H1 (cell line): ENCODE data around the gene VASP. TPM values are rescaled to one million over a fixed set of nuclear protein-coding genes. Genes with fewer than 3 reads are reported as not detected.

Experiments
- CTCF ChIA-PET: fragments of 300-600 bp; sonication (Branson Sonifier 250); formaldehyde crosslinking; loops from one replicate; lab custom pipeline; 2021; ENCODE audit not compliant: partially characterized antibody; lab: Charles Lee
- POLR2A ChIA-PET: fragments of 300-600 bp; sonication (Branson Sonifier 250); formaldehyde crosslinking; loops from one replicate; lab custom pipeline; 2021; ENCODE audit warnings: inconsistent platforms; ENCODE audit not compliant: partially characterized antibody; lab: Charles Lee
- DNase-seq, 2 experiments: peaks; one replicate each; pipeline versions ENCODE4 v3.0.0 to v3.0.0-alpha.2; 2010 to 2022; ENCODE audit warnings: low spot score in 2 of 2, low read depth in 1 of 2, mixed read lengths in 1 of 2
- FAIRE-seq: peaks from 2 replicates; lab custom pipeline; 2011; peaks lifted over from hg19 to GRCh38; lab: Jason Lieb, UNC
- H2AFZ ChIP-seq: 2 replicates; pipeline ENCODE4 v1.8.1; 2012; ENCODE audit warnings: low read length, inconsistent platforms
- H2AK5ac ChIP-seq: 2 replicates; pipeline ENCODE4 v1.6.1; 2013; ENCODE audit warnings: low read depth, low read length
- H2BK120ac ChIP-seq: replicated peaks from 2 replicates; pipeline ENCODE3; 2013; ENCODE audit warnings: low read depth, low read length, inconsistent platforms
- H2BK12ac ChIP-seq: 2 replicates; pipeline ENCODE4 v1.6.1; 2013; ENCODE audit warnings: low read depth, low read length
- H2BK15ac ChIP-seq: 2 replicates; pipeline ENCODE4 v1.6.1; 2013; ENCODE audit warnings: low read length
- H2BK20ac ChIP-seq: 2 replicates; pipeline ENCODE4 v1.6.1; 2013; ENCODE audit warnings: low read length
- H2BK5ac ChIP-seq: 2 replicates; pipeline ENCODE4 v1.6.1; 2013; ENCODE audit warnings: low read depth, low read length
- H3K14ac ChIP-seq: 2 replicates; pipeline ENCODE4 v1.6.1; 2013; ENCODE audit warnings: inconsistent platforms; ENCODE audit not compliant: insufficient read length
- H3K18ac ChIP-seq: 2 replicates; pipeline ENCODE4 v1.6.1; 2013; ENCODE audit warnings: low read length; ENCODE audit errors: extremely low read depth
- H3K23ac ChIP-seq: 2 replicates; pipeline ENCODE4 v1.6.1; 2013; ENCODE audit warnings: inconsistent platforms; ENCODE audit not compliant: insufficient read length
- H3K23me2 ChIP-seq: 2 replicates; pipeline ENCODE4 v1.6.1; 2013; ENCODE audit warnings: low read depth, low read length
- H3K27ac ChIP-seq: 2 replicates; pipeline ENCODE4 v1.6.1; 2011; ENCODE audit warnings: low read depth, low read length, inconsistent platforms
- H3K27me3 ChIP-seq, 4 experiments: replicated peaks in 1 of 4; 1 replicate in 1 of 4; 2 replicates in 3 of 4; pipeline versions ENCODE4 v1.6.1 to v1.8.1; 2011 to 2013; ENCODE audit warnings: low read length in 3 of 4, mild to moderate bottlenecking in 3 of 4, inconsistent platforms in 2 of 4, mixed read lengths in 2 of 4, moderate library complexity in 1 of 4; ENCODE audit not compliant: control insufficient read depth in 3 of 4, insufficient read depth in 3 of 4; ENCODE audit errors: extremely low read depth in 1 of 4
- H3K36me3 ChIP-seq, 4 experiments: 2 replicates each; pipeline versions ENCODE4 v1.6.1 to v1.8.1; 2011 to 2013; ENCODE audit warnings: mild to moderate bottlenecking in 4 of 4, low read length in 3 of 4, moderate library complexity in 2 of 4, control low read depth in 1 of 4, inconsistent platforms in 1 of 4; ENCODE audit not compliant: insufficient read depth in 4 of 4, control insufficient read depth in 2 of 4
- H3K4ac ChIP-seq: replicated peaks from 2 replicates; pipeline ENCODE3; 2013; ENCODE audit warnings: low read length, low read depth, mixed read lengths, inconsistent platforms; ENCODE audit not compliant: insufficient read length
- H3K4me1 ChIP-seq, 4 experiments: replicated peaks in 1 of 4; 1 replicate in 1 of 4; 2 replicates in 3 of 4; pipeline versions ENCODE4 v1.6.1 to v1.8.1; 2011 to 2013; ENCODE audit warnings: low read length in 3 of 4, inconsistent platforms in 2 of 4, mixed read lengths in 1 of 4; ENCODE audit not compliant: insufficient read depth in 4 of 4, control insufficient read depth in 3 of 4
- H3K4me2 ChIP-seq, 2 experiments: 2 replicates each; pipeline versions ENCODE4 v1.6.1 to v1.8.1; 2011 to 2013; ENCODE audit warnings: low read depth in 2 of 2, low read length in 2 of 2, control low read depth in 1 of 2, inconsistent platforms in 1 of 2, mild to moderate bottlenecking in 1 of 2; ENCODE audit not compliant: insufficient read depth in 1 of 2
- H3K4me3 ChIP-seq, 4 experiments: fragments of 200-600, 300-600 bp in 1 of 4; sonication (generic), shearing (Covaris generic), sonication (Bioruptor Twin) in 1 of 4; 2 replicates each; pipeline versions ENCODE4 v1.5.1 to v1.8.1; 2011 to 2016; ENCODE audit warnings: low read length in 4 of 4, low read depth in 3 of 4, control low read depth in 2 of 4, inconsistent platforms in 2 of 4, mild to moderate bottlenecking in 2 of 4, mixed read lengths in 1 of 4, moderate library complexity in 1 of 4; ENCODE audit not compliant: insufficient read depth in 2 of 4; ENCODE audit errors: extremely low read depth in 1 of 4
- H3K56ac ChIP-seq: replicated peaks from 2 replicates; pipeline ENCODE3; 2013; ENCODE audit warnings: low read depth, mild to moderate bottlenecking, mixed read lengths, low read length, inconsistent platforms; ENCODE audit not compliant: insufficient read length
- H3K79me1 ChIP-seq: 2 replicates; pipeline ENCODE4 v1.6.1; 2013; ENCODE audit warnings: low read depth, low read length, control low read depth
- H3K79me2 ChIP-seq, 2 experiments: 2 replicates each; pipeline versions ENCODE4 v1.6.1 to v1.8.1; 2012 to 2013; ENCODE audit warnings: low read length in 2 of 2, mild to moderate bottlenecking in 2 of 2, inconsistent platforms in 1 of 2; ENCODE audit not compliant: insufficient read depth in 2 of 2, control insufficient read depth in 1 of 2
- H3K9ac ChIP-seq, 4 experiments: replicated peaks in 1 of 4; 1 replicate in 1 of 4; 2 replicates in 3 of 4; pipeline versions ENCODE4 v1.6.1 to v1.8.1; 2011 to 2013; ENCODE audit warnings: low read depth in 3 of 4, low read length in 3 of 4, control low read depth in 2 of 4, mild to moderate bottlenecking in 2 of 4, moderate library complexity in 2 of 4, inconsistent platforms in 1 of 4; ENCODE audit errors: extremely low read depth in 1 of 4
- H3K9me3 ChIP-seq, 2 experiments: 2 replicates each; pipeline versions ENCODE4 v1.6.1 to v1.8.1; 2012 to 2013; ENCODE audit warnings: mild to moderate bottlenecking in 2 of 2, moderate library complexity in 2 of 2, control low read depth in 1 of 2, inconsistent platforms in 1 of 2, low read depth in 1 of 2, low read length in 1 of 2, mixed read lengths in 1 of 2; ENCODE audit not compliant: insufficient read depth in 2 of 2
- H4K20me1 ChIP-seq, 2 experiments: replicated peaks in 1 of 2; 2 replicates each; pipeline versions ENCODE3 to v1.8.1; 2011 to 2013; ENCODE audit warnings: inconsistent platforms in 2 of 2, low read length in 2 of 2, mild to moderate bottlenecking in 1 of 2; ENCODE audit not compliant: insufficient read depth in 2 of 2, control insufficient read depth in 1 of 2
- H4K5ac ChIP-seq: 2 replicates; pipeline ENCODE4 v1.6.1; 2013; ENCODE audit warnings: low read length, low read depth, mixed read lengths, inconsistent platforms; ENCODE audit not compliant: insufficient read length
- H4K8ac ChIP-seq: 2 replicates; pipeline ENCODE4 v1.8.0; 2013; ENCODE audit warnings: mild to moderate bottlenecking, moderate library complexity, low read length, inconsistent platforms; ENCODE audit not compliant: insufficient read depth; ENCODE audit errors: extremely low read depth
- H4K91ac ChIP-seq: replicated peaks from 2 replicates; pipeline ENCODE3; 2013; ENCODE audit warnings: low read length, mixed read lengths, inconsistent platforms; ENCODE audit not compliant: insufficient read length
- CBX8 ChIP-seq: fragments of 300-800, 300-1000 bp; sonication (generic); IDR thresholded peaks from 2 replicates; pipeline ENCODE4 v1.7.1; 2016; ENCODE audit warnings: low read depth, low read length, borderline replicate concordance
- CTBP2 ChIP-seq: IDR thresholded peaks from 2 replicates; pipeline ENCODE4 v1.7.0; 2011; ENCODE audit warnings: borderline replicate concordance, mild to moderate bottlenecking, moderate library complexity, mixed read lengths, low read length; ENCODE audit not compliant: insufficient read depth, insufficient read length
- GTF2F1 ChIP-seq: IDR thresholded peaks from 2 replicates; pipeline ENCODE4 v1.6.1; 2012; ENCODE audit warnings: low read depth, low read length, improper control_type of control experiment, borderline replicate concordance
- JUN ChIP-seq: IDR thresholded peaks from 2 replicates; pipeline ENCODE4 v1.6.1; 2011; ENCODE audit warnings: low read depth, mild to moderate bottlenecking, improper control_type of control experiment, low read length
- MAFK ChIP-seq: IDR thresholded peaks from 2 replicates; pipeline ENCODE4 v1.6.1; 2012; ENCODE audit warnings: low read depth, mild to moderate bottlenecking, improper control_type of control experiment, low read length
- PHF8 ChIP-seq: fragments of 200-600 bp; sonication (generic); conservative IDR thresholded peaks from 2 replicates; pipeline ENCODE4 v1.7.1; 2012; ENCODE audit warnings: low read depth, mild to moderate bottlenecking, inconsistent platforms, low read length, moderate library complexity
- WGBS, 2 experiments: shearing (Covaris generic) in 1 of 2; methylation state at CpG; one replicate each; pipeline versions ENCODE4 v1.1.6 to v1.1.7; 2013 to 2015; ENCODE audit warnings: low lambda C conversion rate in 2 of 2, mixed read lengths in 2 of 2, inconsistent platforms in 1 of 2, low coverage in 1 of 2, missing lambda C conversion rate in 1 of 2; ENCODE audit not compliant: insufficient replicate concordance in 2 of 2, insufficient coverage in 1 of 2, insufficient read length in 1 of 2; ENCODE audit errors: extremely low coverage in 1 of 2, missing lambda C conversion rate in 1 of 2; 5-methylcytosine and 5-hydroxymethylcytosine counted together
- polyA plus RNA-seq, 7 experiments: library from polyadenylated mRNA; depleted of rRNA in 3 of 7; stranded (reverse) in 5 of 7; unstranded in 2 of 7; fragments of >200 nt in 5 of 7; fragments of 200-250 nt in 2 of 7; gene quantifications; 1 replicate in 5 of 7; 2 replicates in 1 of 7; 4 replicates in 1 of 7; pipeline versions ENCODE4 v1.2.1 to v1.2.3, GENCODE V29; 2011 to 2013; ENCODE audit warnings: missing spikeins in 2 of 7, mixed read lengths in 2 of 7
- total RNA-seq: library from RNA; stranded (reverse); fragmentation: NEBNext Ultra II Directional; extraction: Animal tissue kit (Norgen Biotek cat#: 25700); gene quantifications from 2 replicates; pipeline ENCODE4 v1.2.1, GENCODE V29; 2021
- TF ChIP-seq, protein P1 (sequence below): IDR thresholded peaks from 2 replicates; pipeline ENCODE4 v1.6.1; 2012; ENCODE audit warnings: inconsistent platforms
- TF ChIP-seq, protein P2 (sequence below): IDR thresholded peaks from 2 replicates; pipeline ENCODE4 v1.6.1; 2011; ENCODE audit warnings: low read depth, mild to moderate bottlenecking, low read length; ENCODE audit not compliant: insufficient read depth

Gene VASP
- total and polyA plus RNA-seq, 2 of the 8 experiments (the other 6 are each of a cell fraction or from before 2014, with no cell fraction given): 89.7 to 135 TPM

DNA sequence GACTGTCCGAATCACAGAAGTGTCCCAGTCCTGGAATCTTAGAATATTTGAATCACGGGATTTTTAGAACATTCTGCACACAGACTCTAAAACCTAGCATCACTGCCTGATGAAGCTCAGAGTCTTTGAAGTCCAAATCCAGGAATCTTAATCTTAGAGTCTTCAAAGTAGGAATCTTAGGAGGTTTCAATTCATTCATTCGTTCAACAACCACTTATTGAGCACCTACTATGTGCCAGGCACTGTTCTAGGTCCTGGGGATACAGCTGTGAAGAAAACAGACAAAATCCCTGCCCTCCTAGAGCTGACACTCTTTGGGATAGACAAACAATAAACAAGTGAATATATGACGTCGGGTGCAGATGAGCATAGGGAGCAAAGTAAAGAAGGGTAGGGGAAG is 12.1 kb upstream of the VASP start:
- Histone ChIP-seq H3K4me2 (no peak overlapping the region; a peak in 1 of 4 replicates), H3K23ac (no peak overlapping the region), H3K56ac (no peak overlapping the region), H2AFZ (no peak overlapping the region), H3K9ac (no peak overlapping the region), H3K27me3 (peaks cover 0 to 10% (median 4%) of the 10 kb centered on the region in 4 experiments; a peak in 3 of 7 replicates), H3K27ac (no peak overlapping the region), H3K79me2 (no peaks in the 10 kb centered on the region), H2AK5ac (no peak overlapping the region), H3K4me3 (no peak overlapping the region), H4K20me1 (peaks cover 0 to 8% of the 10 kb centered on the region in 2 experiments), H2BK15ac (no peak overlapping the region), H4K8ac (no peak overlapping the region), H3K14ac (no peak overlapping the region), H3K4ac (no peak overlapping the region), H2BK20ac (no peak overlapping the region), H3K36me3 (peaks cover 0 to 2% (median 0%) of the 10 kb centered on the region in 4 experiments; a peak in 1 of 8 replicates), H4K5ac (no peak overlapping the region), H3K18ac (no peak overlapping the region), H2BK12ac (no peak overlapping the region), H3K9me3 (no peaks in the 10 kb centered on the region), H4K91ac (no peak overlapping the region), H3K4me1 (peaks cover 0 to 15% (median 12%) of the 10 kb centered on the region in 4 experiments; a peak in 5 of 7 replicates), H3K23me2 (peaks cover 18% of the 10 kb centered on the region; the same call in 1 of the 2 replicates), H2BK5ac (no peak overlapping the region), H2BK120ac (no peak overlapping the region), H3K79me1 (no peaks in the 10 kb centered on the region)
- 85% methylated on average over 5 of the region's 5 CpGs; no CpG with 5 or more reads in 1 of the 2 experiments for WGBS, 2 experiments
- TF ChIP-seq MAFK (no peak), JUN (no peak), CTBP2 (no peak), GTF2F1 (no peak), CBX8 (no peak), PHF8 (no peak)
- TF ChIP-seq, protein P1, sequence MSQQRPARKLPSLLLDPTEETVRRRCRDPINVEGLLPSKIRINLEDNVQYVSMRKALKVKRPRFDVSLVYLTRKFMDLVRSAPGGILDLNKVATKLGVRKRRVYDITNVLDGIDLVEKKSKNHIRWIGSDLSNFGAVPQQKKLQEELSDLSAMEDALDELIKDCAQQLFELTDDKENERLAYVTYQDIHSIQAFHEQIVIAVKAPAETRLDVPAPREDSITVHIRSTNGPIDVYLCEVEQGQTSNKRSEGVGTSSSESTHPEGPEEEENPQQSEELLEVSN: no peak
- TF ChIP-seq, protein P2, sequence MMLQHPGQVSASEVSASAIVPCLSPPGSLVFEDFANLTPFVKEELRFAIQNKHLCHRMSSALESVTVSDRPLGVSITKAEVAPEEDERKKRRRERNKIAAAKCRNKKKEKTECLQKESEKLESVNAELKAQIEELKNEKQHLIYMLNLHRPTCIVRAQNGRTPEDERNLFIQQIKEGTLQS: no peak
- DNase-seq (no peak), FAIRE-seq (no peak)
- ChIA-PET POLR2A (interaction anchor here (1.2 to 4.6 kb wide), 5 partner anchors 10 to 63 kb away, joined by 3 to 25 read pairs (median 12); partner anchors contain the start of genes FOSB and VASP), CTCF (interaction anchor here (0.5 to 3.0 kb wide), 18 partner anchors 10 to 400 kb away, joined by 3 to 37 read pairs (median 4); partner anchors contain the start of genes EML2, FOSB, PPP1R13L and VASP)
